K562 (cell line): ENCODE data around the gene DOCK3. TPM values are rescaled to one million over a fixed set of nuclear protein-coding genes. Genes with fewer than 3 reads are reported as not detected.
"Not testable (repeated sequence)": the region's sequence is repeated elsewhere in the genome, so short reads cannot be mapped to it uniquely, and the experiment has no call there.

ENCODE experiments used
- ATAC-seq: fragments of 200-7000 bp; cut with Tn5 transposase; 3 replicates; pipeline ENCODE4 v1.9.1; 2020; ENCODE audit warnings: moderate library complexity
- BruUV-seq: library from RNA; stranded (reverse); fragments of 400-500 nt; replicated peaks from 2 replicates; lab custom pipeline; 2021; lab: Mats Ljungman, UMichigan
- CTCF ChIA-PET: fragments of 300-600 bp; formaldehyde crosslinking; extraction: SDS; loops from one replicate; lab custom pipeline; 2021; ENCODE audit warnings: low intra/inter-chr PET ratio; lab: Yijun Ruan, JAX
- POLR2A ChIA-PET: fragments of 300-600, 350-650 bp; sonication (Branson Sonifier 250); formaldehyde crosslinking; extraction: SDS; loops from one replicate; lab custom pipeline; 2021; ENCODE audit warnings: antibody characterized with exemption, inconsistent platforms; lab: Yijun Ruan, JAX
- DNase-seq, 4 experiments: peaks; one replicate each; pipeline versions ENCODE4 v3.0.0 to v3.0.0-alpha.2; 2011 to 2018; ENCODE audit warnings: low spot score in 3 of 4, mixed read lengths in 3 of 4; ENCODE audit errors: extremely low read depth in 1 of 4
- FAIRE-seq: peaks from 2 replicates; lab custom pipeline; 2011; peaks lifted over from hg19 to GRCh38; lab: Jason Lieb, UNC
- H2AFZ ChIP-seq: 2 replicates; pipeline ENCODE4 v1.6.0; 2011; ENCODE audit warnings: low read depth, low read length, control low read depth, inconsistent platforms
- H3K27ac ChIP-seq: fragments of 200-600 bp; 3 replicates; pipeline ENCODE4 v1.8.0; 2011; ENCODE audit warnings: low read depth, mild to moderate bottlenecking, control low read depth, inconsistent platforms, low read length, moderate library complexity, mixed read lengths; ENCODE audit errors: extremely low read depth
- H3K27me3 ChIP-seq, 2 experiments: fragments of 300-600 bp in 1 of 2; 2 replicates in 1 of 2; 3 replicates in 1 of 2; pipeline versions ENCODE4 v1.6.0 to v1.8.0; 2011; ENCODE audit warnings: inconsistent platforms in 2 of 2, low read length in 2 of 2, mild to moderate bottlenecking in 1 of 2, mixed read lengths in 1 of 2, moderate library complexity in 1 of 2; ENCODE audit not compliant: control insufficient read depth in 2 of 2, insufficient read depth in 2 of 2
- H3K36me3 ChIP-seq: fragments of 300-600 bp; 3 replicates; pipeline ENCODE4 v1.8.0; 2011; ENCODE audit warnings: mild to moderate bottlenecking, low read length, inconsistent platforms; ENCODE audit not compliant: control insufficient read depth, insufficient read depth
- H3K4me1 ChIP-seq, 2 experiments: fragments of 200-600 bp in 1 of 2; replicated peaks in 1 of 2; 2 replicates in 1 of 2; 3 replicates in 1 of 2; pipeline versions ENCODE4 v1.5.1 to v1.8.0; 2011; ENCODE audit warnings: inconsistent platforms in 2 of 2, low read length in 2 of 2, mild to moderate bottlenecking in 1 of 2, mixed read lengths in 1 of 2, moderate library complexity in 1 of 2; ENCODE audit not compliant: control insufficient read depth in 2 of 2, insufficient read depth in 2 of 2
- H3K4me2 ChIP-seq: 2 replicates; pipeline ENCODE4 v1.6.1; 2011; ENCODE audit warnings: low read length, control low read depth, inconsistent platforms, mixed read lengths; ENCODE audit not compliant: insufficient read depth
- H3K4me3 ChIP-seq: fragments of 200-600 bp; sonication (generic), shearing (Covaris generic); 2 replicates; pipeline ENCODE4 v1.5.1; 2016; ENCODE audit warnings: control low read depth, inconsistent platforms
- H3K79me2 ChIP-seq: fragments of 200-600 bp; 3 replicates; pipeline ENCODE4 v1.8.0; 2011; ENCODE audit warnings: low read length, inconsistent platforms; ENCODE audit not compliant: control insufficient read depth, insufficient read depth
- H3K9ac ChIP-seq, 2 experiments: 2 replicates each; pipeline versions ENCODE4 v1.6.0 to v1.6.1; 2011; ENCODE audit warnings: low read depth in 2 of 2, low read length in 2 of 2, control low read depth in 1 of 2, inconsistent platforms in 1 of 2, mild to moderate bottlenecking in 1 of 2, mixed read lengths in 1 of 2; ENCODE audit not compliant: insufficient read depth in 1 of 2
- H3K9me1 ChIP-seq: one replicate; pipeline ENCODE4 v1.6.0; 2011; ENCODE audit warnings: inconsistent platforms, mild to moderate bottlenecking, low read length, moderate library complexity; ENCODE audit not compliant: control insufficient read depth, insufficient read depth
- H3K9me3 ChIP-seq: replicated peaks from 2 replicates; pipeline ENCODE4 v1.5.1; 2011; ENCODE audit warnings: low read depth, low read length, inconsistent platforms; ENCODE audit not compliant: control insufficient read depth, insufficient read depth
- H4K20me1 ChIP-seq: replicated peaks from 2 replicates; pipeline ENCODE4 v1.6.1; 2011; ENCODE audit warnings: low read length, inconsistent platforms, mixed read lengths; ENCODE audit not compliant: control insufficient read depth, insufficient read depth
- CBFB ChIP-seq: sonication (generic); formaldehyde crosslinking; IDR thresholded peaks from 2 replicates; pipeline ENCODE4 v1.4.0; 2020; ENCODE audit warnings: mild to moderate bottlenecking, missing genetic modification reagents
- CREBBP ChIP-seq: IDR thresholded peaks from one replicate; pipeline ENCODE4 v1.6.1; 2012; ENCODE audit warnings: low read depth, mild to moderate bottlenecking, control low read depth, inconsistent platforms, low read length
- CSDE1 ChIP-seq, 2 experiments: fragments of 450-650 bp; IDR thresholded peaks; 2 replicates each; pipeline ENCODE4 v1.6.1; 2016; ENCODE audit warnings: mild to moderate bottlenecking in 1 of 2
- ELK1 ChIP-seq: sonication (generic); formaldehyde crosslinking; IDR thresholded peaks from 2 replicates; pipeline ENCODE4 v1.8.1; 2022; ENCODE audit warnings: missing genetic modification reagents
- MAZ ChIP-seq, 2 experiments: fragments of 450-650 bp in 1 of 2; sonication (generic) in 1 of 2; formaldehyde crosslinking; IDR thresholded peaks in 1 of 2; conservative IDR thresholded peaks in 1 of 2; 2 replicates each; pipeline versions ENCODE4 v1.4.0 to v1.5.0; 2020; ENCODE audit warnings: mild to moderate bottlenecking in 1 of 2, missing genetic modification reagents in 1 of 2
- MYC ChIP-seq, 2 experiments: fragments of 250-450 bp in 1 of 2; sonication (Bioruptor Pico) in 1 of 2; IDR thresholded peaks; 2 replicates each; pipeline versions ENCODE4 v1.5.1 to v1.6.1; 2012 to 2021; ENCODE audit warnings: low read depth in 2 of 2, borderline replicate concordance in 1 of 2, improper control_type of control experiment in 1 of 2, low read length in 1 of 2, mild to moderate bottlenecking in 1 of 2, moderate library complexity in 1 of 2
- NR2C2 ChIP-seq, 2 experiments: fragments of 200-800 bp in 1 of 2; sonication (Bioruptor generic) in 1 of 2; sonication (generic) in 1 of 2; formaldehyde crosslinking in 1 of 2; IDR thresholded peaks; 2 replicates each; pipeline versions ENCODE4 v1.6.1 to v1.8.0; 2016 to 2022; ENCODE audit warnings: mild to moderate bottlenecking in 1 of 2, missing compliant biosample characterization in 1 of 2, missing genetic modification characterization in 1 of 2, missing genetic modification reagents in 1 of 2
- POLR2AphosphoS2 ChIP-seq: IDR thresholded peaks from 2 replicates; pipeline ENCODE4 v1.6.1; 2012; ENCODE audit warnings: low read length, improper control_type of control experiment
- RCOR1 ChIP-seq, 2 experiments: IDR thresholded peaks; 2 replicates each; pipeline ENCODE4 v1.6.1; 2012; ENCODE audit warnings: low read depth in 2 of 2, low read length in 2 of 2, borderline replicate concordance in 1 of 2, improper control_type of control experiment in 1 of 2
- WHSC1 ChIP-seq: IDR thresholded peaks from one replicate; pipeline ENCODE4 v1.6.1; 2012; ENCODE audit warnings: low read length, control low read depth, inconsistent platforms
- whole genome bisulfite sequencing: fragments of 100-300 bp; shearing (Covaris generic); methylation state at CpG from one replicate; pipeline ENCODE4 v1.1.6; 2016; ENCODE audit warnings: low coverage, mixed read lengths; ENCODE audit not compliant: insufficient coverage; ENCODE audit errors: missing lambda C conversion rate; 5-methylcytosine and 5-hydroxymethylcytosine counted together
- in situ Hi-C: fragments of 300-500 bp; cut with MboI; formaldehyde crosslinking; loops from 4 replicates; pipeline ENCODE4 v1.15.0; 2018; ENCODE audit warnings: inconsistent platforms, mixed read lengths
- intact Hi-C: fragments of 100-400 bp; cut with micrococcal nuclease; formaldehyde crosslinking; loops from 2 replicates; pipeline ENCODE4 v1.14.2; 2022
- polyA plus RNA-seq, 8 experiments: library from polyadenylated mRNA; depleted of rRNA in 4 of 8; stranded (reverse) in 5 of 8; unstranded in 3 of 8; fragments of >200 nt; fragmentation: Nextera tagmentation in 2 of 8; fragmentation: Illumina TruSeq in 1 of 8; extraction: Ambion mirVana in 2 of 8; extraction: Trizol in 1 of 8; gene quantifications; 2 replicates each; pipeline versions ENCODE4 v1.2.1 to v1.2.3, GENCODE V29; 2011 to 2014; ENCODE audit warnings: inconsistent platforms in 1 of 8, missing spikeins in 1 of 8
- total RNA-seq, 7 experiments: library from RNA; depleted of rRNA in 6 of 7; stranded (reverse); fragments of >200 nt in 6 of 7; fragmentation: Illumina TruSeq in 2 of 7; extraction: Trizol in 2 of 7; gene quantifications; 2 replicates each; pipeline versions ENCODE4 v1.2.1 to v1.2.3, GENCODE V29; 2011 to 2021; ENCODE audit warnings: low replicate concordance in 1 of 7

DOCK3 gene
- total and polyA plus RNA-seq, 9 of the 15 experiments (the other 6 are each of a cell fraction or from before 2014, with no cell fraction given): under 0.01 to 0.03 (median 0.01) TPM; not detected in 4

- CTCF ChIA-PET: no interaction called here
- ATAC-seq (no peak), FAIRE-seq (no peak), DNase-seq (no peak)
- H3K27me3 ChIP-seq: no peaks in the 10 kb centered on the region; a peak in 1 of 5 replicates
- POLR2A ChIA-PET: no interaction called here
- no peak overlapping the region for H3K4me2 ChIP-seq
- H3K27ac ChIP-seq: no peak overlapping the region
- no peaks in the 10 kb centered on the region for H3K4me1 ChIP-seq
- BruUV-seq: no TSS peak
- H3K4me3 ChIP-seq: no peak overlapping the region
- H3K9me1 ChIP-seq: no peaks in the 10 kb centered on the region
- H4K20me1 ChIP-seq: no peaks in the 10 kb centered on the region
- no peaks in the 10 kb centered on the region for H3K9me3 ChIP-seq
- no peak overlapping the region for H3K9ac ChIP-seq
- no peaks in the 10 kb centered on the region for H3K36me3 ChIP-seq
- H3K79me2 ChIP-seq: no peaks in the 10 kb centered on the region
- no peak for TF ChIP-seq CBFB (CRISPR knock-in tag)
- no peak for TF ChIP-seq RCOR1 (IDR thresholded peaks at IDR 0.05; ENCODE audit: borderline replicate concordance in 1 of 2, low read depth in 2 of 2, low read length in 2 of 2)
- no peak for TF ChIP-seq NR2C2 (CRISPR knock-in tag; IDR thresholded peaks at IDR 0.05)
- no peak for TF ChIP-seq NR2C2 (tag; IDR thresholded peaks at IDR 0.05)
- no peak for TF ChIP-seq CSDE1 (IDR thresholded peaks at IDR 0.05)
- TF ChIP-seq ELK1 (CRISPR knock-in tag): no peak
- no peak for TF ChIP-seq WHSC1
- no peak for TF ChIP-seq MYC (IDR thresholded peaks at IDR 0.05; ENCODE audit: low read depth, low read length)
- TF ChIP-seq MYC (CRISPR knock-in tag; IDR thresholded peaks at IDR 0.05; ENCODE audit: borderline replicate concordance, low read depth): no peak
- TF ChIP-seq MAZ (CRISPR knock-in tag; conservative IDR thresholded peaks at IDR 0.05 in 1 of 2, IDR thresholded peaks at IDR 0.05 in 1 of 2): no peak
- no peak for TF ChIP-seq CREBBP
- no peak for TF ChIP-seq POLR2AphosphoS2
- in situ Hi-C loops (no loop called here), intact Hi-C loops (no loop called here)
- WGBS: 0% methylated on average over 1 of the region's 1 CpG
- no peak overlapping the region for H2AFZ ChIP-seq
Observed at GRCh38 chr3:50913260-50913659, 238.5 kb downstream of the DOCK3 start.

GRCh38 chr3:50922071-50922470, 247.3 kb downstream of the DOCK3 start:
- H3K4me3 ChIP-seq, CTCF ChIA-PET, H3K9me3 ChIP-seq, H3K4me1 ChIP-seq, H3K9ac ChIP-seq, FAIRE-seq, H3K27ac ChIP-seq, H3K79me2 ChIP-seq, ATAC-seq, H3K27me3 ChIP-seq, H3K4me2 ChIP-seq, H2AFZ ChIP-seq, intact Hi-C loops, DNase-seq, BruUV-seq, in situ Hi-C loops, H4K20me1 ChIP-seq, H3K36me3 ChIP-seq, H3K9me1 ChIP-seq: not testable (repeated sequence)
- POLR2A ChIA-PET: interaction anchor here (0.6 kb wide), 2 partner anchors 37 to 89 kb away, joined by 3 read pairs; no protein-coding TSS in a partner anchor
- WGBS: 0% methylated on average over 5 of the region's 5 CpGs
